GM23338 (cell line): Measurements from ENCODE around the gene MYRFL. TPM values are rescaled to one million over a fixed set of nuclear protein-coding genes. Genes with fewer than 3 reads are reported as not detected.

Source experiments
- ATAC-seq: fragments of 200-7000 bp; cut with Tn5 transposase; 3 replicates; pipeline ENCODE4 v1.9.1; 2020
- DNase-seq: peaks from one replicate; pipeline ENCODE4 v3.0.0-alpha.2; 2015; ENCODE audit warnings: low spot score
- H2AFZ ChIP-seq: fragments of 200-600 bp; sonication (generic); 2 replicates; pipeline ENCODE4 v1.8.0; 2016; ENCODE audit warnings: antibody characterized with exemption, mild to moderate bottlenecking, moderate library complexity
- H3F3A ChIP-seq: fragments of 200-600 bp; sonication (generic); replicated peaks from 2 replicates; pipeline ENCODE4 v1.8.0; 2017; ENCODE audit warnings: antibody characterized with exemption, mixed run types, low read depth
- H3K27ac ChIP-seq: fragments of 200-600 bp; sonication (generic); 2 replicates; pipeline ENCODE4 v1.6.1; 2016; ENCODE audit warnings: low read depth
- H3K27me3 ChIP-seq: fragments of 200-600 bp; sonication (generic); 2 replicates; pipeline ENCODE4 v1.8.0; 2016; ENCODE audit warnings: mild to moderate bottlenecking, mixed run types, moderate library complexity; ENCODE audit not compliant: insufficient read depth
- H3K36me3 ChIP-seq: fragments of 200-600 bp; sonication (generic); 2 replicates; pipeline ENCODE4 v1.8.0; 2016; ENCODE audit warnings: mild to moderate bottlenecking; ENCODE audit not compliant: insufficient read depth
- H3K4me1 ChIP-seq: fragments of 200-600 bp; sonication (generic); 2 replicates; pipeline ENCODE4 v1.8.0; 2016; ENCODE audit warnings: mild to moderate bottlenecking, moderate library complexity; ENCODE audit not compliant: insufficient read depth
- H3K4me2 ChIP-seq: fragments of 200-600 bp; sonication (generic); 2 replicates; pipeline ENCODE4 v1.7.1; 2017; ENCODE audit warnings: mixed run types
- H3K4me3 ChIP-seq: fragments of 200-600 bp; sonication (generic); 2 replicates; pipeline ENCODE4 v1.6.1; 2016; ENCODE audit warnings: mixed run types
- H3K79me2 ChIP-seq: fragments of 200-600 bp; sonication (generic); replicated peaks from 2 replicates; pipeline ENCODE4 v1.8.0; 2017; ENCODE audit warnings: mild to moderate bottlenecking; ENCODE audit not compliant: insufficient read depth
- H3K9me2 ChIP-seq: fragments of 200-600 bp; sonication (generic); 2 replicates; pipeline ENCODE4 v1.8.0; 2017; ENCODE audit not compliant: insufficient read depth
- H4K20me1 ChIP-seq: fragments of 200-600 bp; sonication (generic); replicated peaks from 2 replicates; pipeline ENCODE4 v1.8.0; 2017; ENCODE audit warnings: mild to moderate bottlenecking; ENCODE audit not compliant: insufficient read depth
- H3K27ac Mint-ChIP-seq: 2 replicates; pipeline ENCODE4 v1.8.0; 2020; ENCODE audit warnings: inconsistent platforms, mild to moderate bottlenecking, moderate library complexity, mixed read lengths
- H3K27me3 Mint-ChIP-seq: 3 replicates; pipeline ENCODE4 v1.8.0; 2022; ENCODE audit warnings: low read depth, mild to moderate bottlenecking, moderate library complexity, mixed read lengths, inconsistent platforms; ENCODE audit not compliant: insufficient read depth, poor library complexity
- H3K36me3 Mint-ChIP-seq: 3 replicates; pipeline ENCODE4 v1.8.0; 2021; ENCODE audit warnings: low read depth, mild to moderate bottlenecking, inconsistent platforms, moderate library complexity, mixed read lengths
- H3K4me1 Mint-ChIP-seq: 3 replicates; pipeline ENCODE4 v1.8.0; 2020; ENCODE audit warnings: mild to moderate bottlenecking, inconsistent platforms, mixed read lengths
- H3K4me3 Mint-ChIP-seq: 3 replicates; pipeline ENCODE4 v1.8.0; 2021; ENCODE audit warnings: moderate library complexity, mild to moderate bottlenecking, inconsistent platforms, mixed read lengths
- H3K9me3 Mint-ChIP-seq: 3 replicates; pipeline ENCODE4 v1.8.0; 2020; ENCODE audit warnings: moderate library complexity, mild to moderate bottlenecking, inconsistent platforms, mixed read lengths
- CTCF ChIP-seq, 2 experiments: fragments of 200-600 bp in 1 of 2; sonication (generic) in 1 of 2; conservative IDR thresholded peaks; 2 replicates each; pipeline versions ENCODE4 v1.5.1 to v1.6.1; 2016 to 2017; ENCODE audit warnings: antibody characterized with exemption in 2 of 2, low read depth in 2 of 2, mild to moderate bottlenecking in 2 of 2, moderate library complexity in 1 of 2
- ETS1 ChIP-seq: IDR thresholded peaks from 2 replicates; pipeline ENCODE4 v1.6.1; 2016; ENCODE audit warnings: antibody characterized with exemption
- EZH2 ChIP-seq: fragments of 200-600 bp; sonication (generic); IDR thresholded peaks from one replicate; pipeline ENCODE4 v1.8.0; 2017; ENCODE audit warnings: antibody characterized with exemption, mild to moderate bottlenecking, low read depth; ENCODE audit not compliant: unreplicated experiment
- EZH2phosphoT487 ChIP-seq: fragments of 200-600 bp; sonication (generic); IDR thresholded peaks from one replicate; pipeline ENCODE4 v1.8.1; 2018; ENCODE audit warnings: antibody characterized with exemption; ENCODE audit not compliant: unreplicated experiment
- JUNB ChIP-seq: IDR thresholded peaks from one replicate; pipeline ENCODE4 v1.6.1; 2016; ENCODE audit warnings: antibody characterized with exemption; ENCODE audit not compliant: unreplicated experiment
- NANOG ChIP-seq: IDR thresholded peaks from 2 replicates; pipeline ENCODE4 v1.6.1; 2016; ENCODE audit warnings: antibody characterized with exemption, borderline replicate concordance
- POLR2AphosphoS5 ChIP-seq: IDR thresholded peaks from 2 replicates; pipeline ENCODE4 v1.6.1; 2016; ENCODE audit warnings: antibody characterized with exemption, low read depth
- REST ChIP-seq: IDR thresholded peaks from one replicate; pipeline ENCODE4 v1.6.1; 2018; ENCODE audit warnings: antibody characterized with exemption; ENCODE audit not compliant: unreplicated experiment
- STAT1 ChIP-seq: IDR thresholded peaks from one replicate; pipeline ENCODE4 v1.6.1; 2016; ENCODE audit warnings: antibody characterized with exemption; ENCODE audit not compliant: unreplicated experiment
- ZNF114 ChIP-seq: fragments of 250-450 bp; sonication (Bioruptor Pico); IDR thresholded peaks from 2 replicates; pipeline ENCODE4 v1.5.0; 2020; ENCODE audit warnings: mild to moderate bottlenecking, moderate library complexity
- ZNF331 ChIP-seq: fragments of 250-450 bp; sonication (Bioruptor Pico); IDR thresholded peaks from 2 replicates; pipeline ENCODE4 v1.5.0; 2020; ENCODE audit warnings: low read depth, mild to moderate bottlenecking, moderate library complexity
- polyA plus RNA-seq: library from polyadenylated mRNA; unstranded; fragments of >200 nt; fragmentation: Nextera tagmentation; extraction: Ambion mirVana; gene quantifications from 2 replicates; pipeline ENCODE4 v1.2.1, GENCODE V29; 2016
- total RNA-seq: library from RNA; depleted of rRNA; stranded (reverse); fragments of >200 nt; shearing (Covaris generic); gene quantifications from 2 replicates; pipeline ENCODE4 v1.2.3, GENCODE V29; 2014

Gene MYRFL
- total and polyA plus RNA-seq, 2 experiments from 2014 or later = 2.3 to 2.8 TPM

DNA sequence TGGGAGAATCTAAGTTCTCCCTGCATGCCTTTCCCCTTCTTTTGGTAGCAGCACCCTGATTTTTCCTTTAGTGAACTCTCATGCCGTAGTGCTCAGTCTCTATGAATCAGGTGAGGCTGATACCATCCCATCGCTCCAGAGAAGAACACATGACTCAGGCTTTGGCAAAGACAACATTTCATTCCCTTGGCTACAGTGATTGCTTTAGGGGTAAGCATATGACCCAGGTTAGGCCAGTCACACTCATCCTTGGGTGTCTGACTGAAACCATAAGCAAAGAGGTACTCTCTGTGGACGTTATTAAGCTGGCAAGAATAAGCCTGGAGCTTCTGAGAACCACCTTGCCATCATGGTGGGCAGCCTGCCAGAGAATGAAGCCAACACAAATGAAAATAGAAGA is 141.8 kb downstream of the MYRFL start:
- Mint-ChIP-seq H3K36me3 (no peaks in the 10 kb centered on the region), H3K9me3 (no peaks in the 10 kb centered on the region), H3K27ac (no peak overlapping the region), H3K27me3 (no peaks in the 10 kb centered on the region), H3K4me3 (no peak overlapping the region), H3K4me1 (peaks cover 3% of the 10 kb centered on the region; the same call in 1 of the 3 replicates)
- ATAC-seq (no peak), DNase-seq (no peak)
- Histone ChIP-seq H3F3A (no peaks in the 10 kb centered on the region), H3K4me3 (no peak overlapping the region), H3K27me3 (no peaks in the 10 kb centered on the region), H3K4me2 (no peak overlapping the region), H4K20me1 (no peaks in the 10 kb centered on the region), H2AFZ (0 out of 2 replicates have a peak overlapping the region, but pooled peaks have one; percentile 28), H3K27ac (no peak overlapping the region), H3K4me1 (no peaks in the 10 kb centered on the region), H3K9me2 (peaks cover 9% of the 10 kb centered on the region; the same call in 1 of the 2 replicates), H3K36me3 (no peaks in the 10 kb centered on the region), H3K79me2 (no peaks in the 10 kb centered on the region)
- TF ChIP-seq ZNF331 = no peak
- no peak for TF ChIP-seq JUNB
- no peak for TF ChIP-seq EZH2
- TF ChIP-seq NANOG = no peak
- no peak for TF ChIP-seq POLR2AphosphoS5
- TF ChIP-seq ZNF114 (CRISPR knock-in tag) = no peak
- no peak for TF ChIP-seq ETS1

DNA sequence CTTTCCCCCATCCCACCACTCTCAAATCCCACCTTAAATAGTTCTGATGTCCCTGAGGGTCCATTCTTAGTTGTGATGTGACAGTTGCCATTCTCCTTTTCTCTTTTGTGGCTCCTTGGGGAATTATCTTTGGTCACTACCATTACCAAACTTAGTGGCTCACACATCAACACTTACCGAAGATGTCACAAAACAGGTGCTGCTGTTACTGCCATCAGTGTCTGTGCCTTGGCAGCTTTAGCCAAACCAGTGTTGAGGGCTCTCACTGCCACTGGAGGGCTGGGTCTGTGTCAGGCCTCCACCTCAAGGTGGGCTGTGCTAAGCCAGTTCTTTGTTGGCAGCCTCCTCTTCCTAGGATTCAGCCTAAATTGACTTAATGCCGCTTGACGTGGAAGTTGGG is 144.0 kb downstream of the MYRFL start:
- Mint-ChIP-seq H3K4me3 (no peak overlapping the region), H3K36me3 (no peaks in the 10 kb centered on the region), H3K27ac (no peak overlapping the region), H3K9me3 (no peaks in the 10 kb centered on the region), H3K4me1 (peaks cover 3% of the 10 kb centered on the region; the same call in 1 of the 3 replicates), H3K27me3 (no peaks in the 10 kb centered on the region)
- no peak overlapping the region for H3K27ac ChIP-seq
- H3K4me2 ChIP-seq = no peak overlapping the region
- no peaks in the 10 kb centered on the region for H3K79me2 ChIP-seq
- no peaks in the 10 kb centered on the region for H3K4me1 ChIP-seq
- no peak overlapping the region for H2AFZ ChIP-seq
- no peak overlapping the region for H3K4me3 ChIP-seq
- DNase-seq = no peak
- H4K20me1 ChIP-seq = no peaks in the 10 kb centered on the region
- no peaks in the 10 kb centered on the region for H3K36me3 ChIP-seq
- H3F3A ChIP-seq = no peaks in the 10 kb centered on the region
- ATAC-seq = no peak
- no peaks in the 10 kb centered on the region for H3K27me3 ChIP-seq
- H3K9me2 ChIP-seq = peaks cover 9% of the 10 kb centered on the region; the same call in 1 of the 2 replicates
- no peak for TF ChIP-seq CTCF (conservative IDR thresholded peaks at IDR 0.05; ENCODE audit: low read depth in 2 of 2)
- no peak for TF ChIP-seq ZNF331
- TF ChIP-seq ZNF114 (CRISPR knock-in tag) = no peak
- no peak for TF ChIP-seq ETS1
- no peak for TF ChIP-seq NANOG
- no peak for TF ChIP-seq EZH2
- TF ChIP-seq EZH2phosphoT487 = no peak
- TF ChIP-seq STAT1 = no peak
- TF ChIP-seq REST = no peak
- no peak for TF ChIP-seq POLR2AphosphoS5
